Activated CD8-positive, alpha-beta memory T cell treated with anti-CD3 and anti-CD28 coated beads, Interleukin-2, amount 50 U/mL, for 4 hours (primary cell): Measurements from ENCODE around the gene SLC39A7.

Source experiments
- DNase-seq: peaks from one replicate; pipeline ENCODE4 v3.0.0-alpha.2; 2020

The SLC39A7 gene

DNA sequence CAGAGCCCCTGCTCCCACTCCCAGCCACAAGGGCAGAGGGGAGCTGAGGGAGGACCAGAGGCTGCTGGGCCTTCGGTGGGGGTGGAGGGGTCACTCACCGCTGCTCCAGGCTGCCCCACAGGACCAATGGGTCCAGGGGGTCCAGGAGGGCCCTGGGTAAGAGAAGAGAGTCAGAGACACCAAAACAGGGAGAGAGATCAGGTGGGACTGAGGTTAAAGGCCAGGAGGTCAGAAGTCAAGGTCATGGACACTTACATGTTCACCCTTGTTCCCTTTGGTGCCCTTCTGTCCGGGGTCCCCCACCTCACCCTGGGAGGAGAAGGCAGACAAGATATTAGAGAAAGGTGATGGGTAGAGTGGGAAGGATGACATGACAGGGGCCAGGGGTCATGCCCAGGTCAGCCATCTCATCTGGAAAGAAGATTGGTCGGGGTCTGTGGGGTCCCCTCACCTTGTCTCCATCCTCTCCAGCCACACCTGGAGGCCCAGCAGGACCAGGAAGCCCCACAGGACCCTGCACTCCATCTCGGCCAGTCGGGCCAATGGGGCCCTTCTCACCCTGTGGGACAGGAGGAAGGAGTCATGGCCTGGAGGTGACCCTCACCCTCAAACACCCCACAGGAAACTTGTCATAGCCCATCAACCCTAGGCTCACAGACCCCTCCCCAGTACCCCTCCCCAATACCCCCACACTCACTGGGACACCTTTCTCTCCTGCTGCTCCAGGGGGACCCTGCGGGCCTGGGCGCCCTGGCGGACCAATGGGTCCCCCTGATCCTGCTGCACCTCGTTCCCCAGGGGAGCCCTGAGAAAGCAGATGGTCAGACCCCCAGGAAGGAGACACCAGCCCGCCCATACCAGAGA is 29.4 kb upstream of the SLC39A7 start:
- DNase-seq, result no peak

GRCh38 chr6:33171880-33172687 is 28.6 kb upstream of the SLC39A7 start:
- DNase-seq, result no peak

- DNase-seq, result no peak
Measured at GRCh38 chr6:33172688-33173534, 27.8 kb upstream of the SLC39A7 start.

DNA sequence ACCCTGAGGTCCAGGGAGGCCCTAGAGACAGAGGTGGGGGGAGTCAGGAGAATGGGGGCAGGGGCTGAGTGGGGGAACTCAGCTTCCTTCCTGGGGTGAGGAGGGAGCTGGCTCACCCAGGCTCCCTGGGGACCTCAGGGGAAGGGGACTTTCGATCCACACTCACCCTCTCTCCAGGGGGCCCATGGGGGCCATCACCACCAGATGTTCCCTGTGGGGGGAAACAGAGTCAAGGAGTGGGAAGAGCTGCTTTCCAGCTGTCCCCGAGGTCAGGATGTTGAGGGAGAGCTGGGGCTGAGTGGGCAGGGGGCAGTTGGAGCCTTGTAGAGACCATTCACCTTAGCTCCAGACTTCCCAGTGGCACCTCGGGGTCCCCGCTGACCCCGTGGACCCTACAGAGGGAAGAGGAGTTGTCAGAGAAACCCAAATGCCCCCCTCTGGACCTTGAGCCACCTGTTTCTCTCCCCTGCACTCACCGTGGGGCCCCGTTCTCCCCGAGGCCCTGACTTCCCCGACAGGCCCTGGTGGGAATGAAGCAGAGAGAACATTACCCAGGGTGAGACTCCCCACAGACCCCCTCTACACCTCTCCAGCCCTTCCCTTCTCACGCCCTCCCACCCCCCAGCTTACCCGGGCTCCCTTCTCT is 27.0 kb upstream of the SLC39A7 start:
- no peak for DNase-seq

DNA sequence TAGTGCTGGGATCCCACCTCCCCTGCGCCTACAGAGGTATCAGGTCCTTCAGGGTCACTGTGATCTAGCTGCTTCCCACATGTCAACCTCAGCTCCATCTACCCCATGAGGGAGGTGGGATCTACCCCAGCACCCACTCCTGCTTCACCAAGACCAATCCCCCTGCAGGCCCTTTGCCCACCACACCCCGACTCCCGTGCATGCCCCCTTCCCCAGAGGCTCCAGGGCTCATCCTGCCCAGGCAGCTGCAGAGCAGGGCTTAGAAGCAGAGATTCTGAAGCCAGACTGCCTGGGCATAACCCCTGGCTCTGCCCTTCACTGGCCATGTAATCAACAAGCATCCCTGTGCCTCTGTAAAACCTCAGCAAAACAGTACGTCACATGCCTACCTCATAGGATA is 25.9 kb upstream of the SLC39A7 start:
- no peak for DNase-seq

DNA sequence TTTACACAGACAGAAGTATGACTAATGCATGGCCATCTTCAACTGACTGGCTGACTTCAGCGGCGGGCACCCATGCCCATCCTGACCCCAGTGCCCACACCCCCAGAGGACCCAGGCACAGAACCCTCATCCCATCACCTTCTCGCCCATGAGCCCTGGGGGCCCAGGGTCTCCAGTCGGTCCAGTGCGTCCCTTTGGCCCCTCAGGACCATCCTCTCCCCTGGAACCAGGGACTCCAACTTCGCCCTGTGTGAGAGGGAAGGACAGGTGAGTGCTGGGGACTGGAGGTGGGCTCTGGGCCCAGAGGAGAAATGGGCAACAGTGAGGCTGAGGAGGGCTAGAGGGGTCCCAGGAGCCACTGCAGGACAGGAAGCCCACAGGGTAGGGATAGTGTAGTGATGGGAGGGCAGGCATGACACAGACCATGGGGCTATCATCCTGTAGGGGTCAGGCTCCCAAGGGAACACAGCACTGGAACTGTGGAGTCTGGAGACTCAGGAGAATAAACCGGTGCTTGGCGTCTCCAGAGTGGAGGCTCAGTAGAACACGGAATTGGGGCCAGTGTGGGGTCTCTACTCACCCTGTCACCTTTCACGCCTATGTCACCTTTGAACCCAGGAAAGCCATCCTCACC is 25.1 kb upstream of the SLC39A7 start:
- no peak for DNase-seq

DNA sequence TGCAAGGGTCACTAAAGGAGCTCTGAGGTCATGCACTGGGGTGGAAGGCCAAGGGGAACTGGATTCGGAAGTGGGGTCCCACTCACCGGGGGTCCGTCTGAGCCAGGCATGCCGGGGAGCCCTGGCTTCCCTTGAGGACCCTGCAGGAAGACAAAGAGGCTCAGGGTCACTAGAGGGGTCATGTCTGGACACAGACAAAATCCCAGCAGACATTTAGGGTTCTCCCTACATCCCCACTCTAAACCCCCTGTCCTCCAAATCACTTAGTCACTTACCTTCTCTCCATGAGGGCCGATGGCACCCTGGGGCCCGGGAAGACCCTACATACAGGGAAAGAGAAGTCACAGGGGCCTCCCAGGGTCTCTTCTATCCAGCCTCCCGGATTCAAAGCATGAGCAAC is 23.8 kb upstream of the SLC39A7 start:
- no peak for DNase-seq

GRCh38 chr6:33177552-33178446 is 22.9 kb upstream of the SLC39A7 start:
- DNase-seq, result no peak

DNA sequence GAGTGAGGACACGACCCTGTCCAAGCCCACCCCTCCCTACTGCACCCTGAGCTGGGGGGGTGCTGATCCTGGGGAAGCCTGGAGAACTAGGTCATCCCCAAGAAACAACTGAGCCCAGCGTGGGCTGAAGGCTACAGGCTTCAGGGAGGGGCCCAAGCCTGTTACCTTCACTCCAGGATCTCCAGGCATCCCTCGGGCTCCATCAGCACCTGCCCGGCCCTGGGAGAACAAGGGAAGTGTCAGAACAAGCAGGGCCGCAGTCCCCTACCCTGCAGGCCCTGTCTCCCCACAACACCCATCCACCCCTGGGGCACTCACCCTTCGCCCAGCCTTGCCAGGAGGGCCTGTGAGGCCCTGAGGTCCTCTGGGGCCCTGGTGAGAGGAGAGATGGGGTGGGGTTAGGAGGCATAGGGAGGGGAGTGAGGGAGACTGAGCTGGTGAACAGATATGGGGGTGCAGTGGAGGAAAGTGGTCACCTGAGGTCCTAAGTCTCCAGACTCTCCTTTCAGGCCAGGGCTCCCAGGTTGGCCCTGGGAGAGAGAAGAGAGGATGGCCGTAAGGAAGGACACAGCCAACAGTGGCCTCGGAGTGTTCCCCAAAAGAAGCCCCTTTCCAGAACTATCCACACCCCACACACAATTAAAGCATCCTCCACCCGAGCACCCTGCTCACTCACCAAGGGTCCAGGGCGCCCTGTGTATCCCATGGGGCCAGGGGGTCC is 21.8 kb upstream of the SLC39A7 start:
- no peak for DNase-seq

GRCh38 chr6:33181141-33181540 is 19.5 kb upstream of the SLC39A7 start:
- DNase-seq, result no peak

GRCh38 chr6:33183071-33183683 is 17.5 kb upstream of the SLC39A7 start:
- no peak for DNase-seq

GRCh38 chr6:33185190-33185589 is 15.5 kb upstream of the SLC39A7 start:
- no peak for DNase-seq

DNA sequence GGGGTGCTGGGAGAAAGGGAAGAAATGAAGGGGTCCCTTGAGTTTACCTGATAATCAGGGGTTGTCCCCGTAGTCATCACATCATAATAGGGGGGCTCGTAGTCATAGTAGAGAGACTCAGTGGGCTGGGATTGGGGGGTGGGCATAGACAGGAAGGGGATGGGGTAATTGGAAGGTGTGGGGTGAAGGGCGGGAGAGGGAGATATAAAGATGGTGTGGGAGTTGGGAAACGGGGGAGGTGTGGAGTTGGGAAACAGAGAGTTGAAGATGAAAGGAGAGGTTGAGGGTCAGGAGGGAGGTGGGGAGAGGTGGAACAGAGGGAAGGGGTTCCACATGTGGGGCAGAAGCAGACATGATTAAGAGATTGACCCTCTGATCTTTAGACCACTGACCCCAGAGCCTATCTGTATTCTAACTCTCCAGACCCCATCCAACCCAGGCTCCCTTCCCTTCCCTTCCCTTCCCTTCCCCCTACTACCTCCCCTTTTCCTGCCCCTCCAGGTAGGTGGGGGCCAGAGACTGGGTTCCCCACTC is 14.9 kb upstream of the SLC39A7 start:
- no peak for DNase-seq

DNA sequence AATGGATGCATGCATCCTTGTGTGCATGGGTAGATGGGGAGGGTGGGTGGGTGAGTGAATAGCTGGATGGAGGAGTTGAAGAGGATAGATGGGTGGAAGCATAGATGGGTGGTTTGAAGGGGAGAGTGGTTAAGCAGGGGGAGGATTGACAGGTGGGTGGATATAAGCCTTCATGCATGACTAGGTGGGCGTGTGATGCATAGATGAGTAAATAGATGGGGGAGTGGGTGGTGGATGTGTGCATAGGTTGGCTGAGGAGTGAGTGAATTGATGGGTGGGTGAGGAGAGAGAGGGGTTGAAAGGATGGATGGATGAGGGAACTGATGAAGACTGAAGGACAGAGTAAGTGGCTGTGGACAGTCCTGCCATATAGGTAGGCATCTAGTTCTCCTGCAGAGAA is 12.9 kb upstream of the SLC39A7 start:
- no peak for DNase-seq

DNA sequence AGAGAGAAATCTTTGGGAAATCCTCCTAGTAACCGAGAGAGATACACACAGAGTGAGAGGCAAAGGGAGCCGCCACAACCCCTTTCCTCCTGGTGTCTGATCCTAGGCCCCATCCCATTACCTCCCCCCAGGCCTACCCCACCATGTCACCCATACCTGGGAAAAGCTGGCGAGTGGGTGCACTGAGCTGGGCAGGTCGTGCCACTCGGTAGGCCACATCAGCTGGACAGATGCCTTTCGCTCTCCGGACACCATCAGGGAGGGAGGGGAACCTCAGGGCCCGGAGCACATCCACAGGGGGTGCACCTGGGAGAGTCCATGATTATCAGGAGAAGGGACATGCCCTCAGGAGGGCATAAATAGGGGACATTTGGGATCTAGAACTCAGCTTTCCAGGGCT is 11.5 kb upstream of the SLC39A7 start:
- DNase-seq, result no peak

DNA sequence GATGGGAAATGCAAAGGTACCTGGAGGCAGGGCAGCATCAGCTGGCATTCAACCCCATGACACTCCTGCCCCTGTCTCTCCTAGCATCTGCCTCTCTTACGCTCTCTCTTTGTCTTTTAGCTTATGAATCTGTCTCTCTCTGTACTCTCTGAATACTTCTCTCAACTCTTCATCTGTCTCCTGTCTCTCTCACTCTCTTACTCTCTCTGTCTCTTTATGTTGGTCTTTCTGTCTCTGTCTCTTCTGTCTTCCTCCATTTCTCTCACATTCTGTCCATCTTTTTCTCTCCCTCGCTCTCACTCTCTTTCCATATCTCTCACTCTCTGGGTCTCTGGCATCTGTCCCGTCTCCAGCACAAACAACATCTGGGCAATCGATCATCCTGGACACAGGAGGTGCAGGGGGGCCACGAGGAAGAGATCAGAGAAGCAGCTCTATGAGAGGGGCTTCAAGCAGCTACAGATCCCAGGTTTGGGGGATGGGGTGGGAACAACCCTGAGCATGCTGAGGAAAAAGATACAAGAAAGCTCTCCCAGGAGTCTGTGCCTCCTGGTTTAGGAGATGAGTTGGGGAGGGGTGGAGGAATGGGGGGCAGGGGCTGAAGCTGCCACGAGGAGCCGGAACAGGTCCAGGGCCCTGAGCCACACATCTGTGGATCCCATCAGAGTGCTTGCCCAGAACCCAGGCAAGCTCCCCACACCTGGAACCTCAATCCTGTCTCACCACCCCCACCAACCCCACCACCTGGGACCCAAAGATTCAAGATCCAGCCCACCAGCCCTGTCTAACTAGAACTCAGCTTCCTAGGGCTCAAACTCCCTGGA is 10.8 kb upstream of the SLC39A7 start:
- no peak for DNase-seq

DNA sequence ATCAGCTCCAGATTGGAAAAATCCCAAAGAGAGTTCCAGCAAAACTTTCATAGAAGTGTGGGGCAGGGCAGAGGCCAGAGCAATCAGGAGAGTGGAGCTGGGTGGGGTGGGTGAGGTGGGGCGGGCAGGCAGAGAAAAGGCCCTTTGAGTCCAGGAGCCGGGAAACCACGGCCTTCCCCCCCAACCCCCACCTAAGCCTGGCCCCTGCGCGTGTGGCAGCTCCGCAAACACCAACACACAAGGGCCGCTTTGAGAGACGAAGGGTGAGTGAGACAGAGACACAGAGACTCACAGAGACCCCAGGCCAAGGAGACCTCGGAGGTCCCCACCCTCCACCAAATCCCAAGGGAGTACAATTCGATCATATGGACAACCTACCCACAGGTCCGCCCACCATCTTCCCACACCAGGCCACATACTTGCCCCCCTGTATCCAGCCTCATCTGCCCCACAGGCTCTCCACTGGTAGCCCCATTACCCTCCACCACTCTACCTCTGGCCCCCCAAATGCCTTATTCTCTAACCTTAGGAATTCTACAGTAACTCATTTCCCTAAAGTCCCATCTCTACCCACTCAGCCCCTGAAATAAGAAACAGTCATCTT is 10.1 kb upstream of the SLC39A7 start:
- DNase-seq, result no peak

- DNase-seq, result no peak
Measured at GRCh38 chr6:33191383-33192104, 9.1 kb upstream of the SLC39A7 start.
